Pancreas (tissue), 10 donors: ENCODE results near the gene SURF4. TPM values are rescaled to one million over a fixed set of nuclear protein-coding genes. Genes with fewer than 3 reads are reported as not detected.
"Not testable (repeated sequence)": the region's sequence is repeated elsewhere in the genome, so short reads cannot be mapped to it uniquely, and the experiment has no call there.

Source experiments
- ATAC-seq, 4 donors: fragments of 200-7000 bp; cut with Tn5 transposase; one replicate each; pipeline versions ENCODE4 v1.8.0 to v1.9.1; 2020; ENCODE audit warnings: mild to moderate bottlenecking in 4 of 4, moderate library complexity in 4 of 4
- DNase-seq, 6 donors: peaks; one replicate each; pipeline ENCODE4 v3.0.0-alpha.2; 2020
- FAIRE-seq: peaks from 2 replicates; lab custom pipeline; 2012; peaks lifted over from hg19 to GRCh38; lab: Jason Lieb, UNC
- H3K27ac ChIP-seq, 4 donors: fragments of 200-600 bp; sonication (generic); 1 replicate in 3 of 4; 2 replicates in 1 of 4; pipeline versions ENCODE4 v1.5.0 to v1.8.0; 2020
- H3K27me3 ChIP-seq, 4 donors: fragments of 200-600 bp; one replicate each; pipeline ENCODE4 v1.8.0; 2021
- H3K36me3 ChIP-seq, 3 donors: fragments of 200-600 bp; sonication (generic) in 1 of 3; one replicate each; pipeline versions ENCODE4 v1.5.0 to v1.8.0; 2020 to 2021
- H3K4me1 ChIP-seq, 3 donors: fragments of 200-600 bp; one replicate each; pipeline ENCODE4 v1.8.0; 2021
- H3K4me3 ChIP-seq, 4 donors: fragments of 200-600 bp; sonication (generic) in 2 of 4; one replicate each; pipeline versions ENCODE4 v1.5.0 to v1.8.0; 2020 to 2021
- H3K9me3 ChIP-seq, 4 donors: fragments of 200-600 bp; one replicate each; pipeline ENCODE4 v1.8.0; 2021
- WGBS, 2 donors: extraction: QIAGEN DNeasy Blood & Tissue Kit; methylation state at CpG; one replicate each; pipeline ENCODE4 v1.1.7; 2013; 5-methylcytosine and 5-hydroxymethylcytosine counted together
- intact Hi-C, 3 donors: fragments of 100-400 bp; cut with DNase I; formaldehyde crosslinking; loops; one replicate each; pipeline versions ENCODE4 v1.11.1 to v1.14.2; 2022
- polyA plus RNA-seq, 2 donors: library from polyadenylated mRNA; stranded (reverse); fragments of 200-250 nt; gene quantifications; one replicate each; pipeline ENCODE4 v1.2.3, GENCODE V29; 2013
- total RNA-seq, 6 donors: library from RNA; stranded (reverse); fragmentation: NEBNext Ultra II Directional in 4 of 6; extraction: Animal tissue kit (Norgen Biotek cat#: 25700) in 4 of 6; gene quantifications; one replicate each; pipeline versions ENCODE4 v1.2.1 to v1.2.4, GENCODE V29; 2021 to 2023
- TF ChIP-seq, protein P1 (sequence below), 4 donors: fragments of 200-600 bp; sonication (generic) in 3 of 4; IDR thresholded peaks; one replicate each; pipeline versions ENCODE4 v1.5.0 to v1.8.0; 2021; ENCODE audit warnings: antibody characterized with exemption in 4 of 4
- donor health status: healthy with polysubstance abuse.
- donor health status: DM: no; HTN: no; CAD: no; lungs with moderate emphysema.
- donor health status: DM: no; HTN: no; CAD: no.
- donor health status: control.
- donor health status: control.
- donor health status: Bipolar disorder and iron deficiency.
- donor health status: DM: yes; HTN: yes; CAD: no.
- donor health status: DM: no; HTN: no; CAD: no.
- donor health status: DM: no; HTN: no; CAD: no.
- donor health status: DM: yes; HTN: yes; CAD: no.

The SURF4 gene
- total and polyA plus RNA-seq, 8 donors, result 63.1 to 132 (median 116) TPM

DNA sequence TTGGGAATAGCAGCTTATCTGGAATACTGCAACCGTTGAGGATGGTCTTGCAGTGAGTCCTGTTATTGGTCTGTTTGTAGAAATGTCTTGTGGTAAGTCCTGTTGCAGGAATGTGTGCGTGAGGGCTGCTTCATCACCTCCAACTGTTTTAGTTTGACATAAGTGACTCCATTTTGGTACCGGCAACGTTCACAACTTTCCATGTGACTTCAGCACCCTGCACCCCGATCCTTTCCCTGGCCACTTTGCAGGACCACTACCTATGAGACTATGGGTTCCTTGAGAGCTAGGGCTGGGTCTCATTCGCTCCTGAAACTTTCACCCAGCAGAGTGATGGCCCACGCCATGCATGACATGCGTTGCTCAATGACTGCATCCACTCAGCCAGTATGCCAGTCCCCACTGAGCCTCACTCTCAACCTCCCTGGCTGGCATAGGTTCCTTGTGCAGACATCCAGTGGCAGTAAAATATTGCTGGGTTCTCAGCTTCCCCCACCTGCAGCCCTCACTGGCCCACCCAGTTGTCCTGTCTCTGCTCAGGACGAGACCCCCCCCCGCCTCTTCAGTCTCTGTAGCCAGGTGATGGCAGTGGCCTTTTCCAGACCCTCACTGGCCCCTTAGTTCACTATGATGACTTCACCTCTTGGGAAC is 47.9 kb downstream of the SURF4 start:
- Histone ChIP-seq H3K27me3 (no peaks in the 10 kb centered on the region), H3K36me3 (peaks cover 0 to 22% (median 12%) of the 10 kb centered on the region in 3 donors), H3K4me3 (no peak overlapping the region), H3K9me3 (no peaks in the 10 kb centered on the region), H3K27ac (no peak overlapping the region), H3K4me1 (no peaks in the 10 kb centered on the region)
- DNase-seq (peak in 2 of 6 donors; percentile 12 to 21), FAIRE-seq (no peak), ATAC-seq (no peak)
- WGBS, 2 donors, result 88 to 90% methylated on average over 10 of the region's 10 CpGs
- intact Hi-C loops, result no loop called here
- TF ChIP-seq, protein P1, sequence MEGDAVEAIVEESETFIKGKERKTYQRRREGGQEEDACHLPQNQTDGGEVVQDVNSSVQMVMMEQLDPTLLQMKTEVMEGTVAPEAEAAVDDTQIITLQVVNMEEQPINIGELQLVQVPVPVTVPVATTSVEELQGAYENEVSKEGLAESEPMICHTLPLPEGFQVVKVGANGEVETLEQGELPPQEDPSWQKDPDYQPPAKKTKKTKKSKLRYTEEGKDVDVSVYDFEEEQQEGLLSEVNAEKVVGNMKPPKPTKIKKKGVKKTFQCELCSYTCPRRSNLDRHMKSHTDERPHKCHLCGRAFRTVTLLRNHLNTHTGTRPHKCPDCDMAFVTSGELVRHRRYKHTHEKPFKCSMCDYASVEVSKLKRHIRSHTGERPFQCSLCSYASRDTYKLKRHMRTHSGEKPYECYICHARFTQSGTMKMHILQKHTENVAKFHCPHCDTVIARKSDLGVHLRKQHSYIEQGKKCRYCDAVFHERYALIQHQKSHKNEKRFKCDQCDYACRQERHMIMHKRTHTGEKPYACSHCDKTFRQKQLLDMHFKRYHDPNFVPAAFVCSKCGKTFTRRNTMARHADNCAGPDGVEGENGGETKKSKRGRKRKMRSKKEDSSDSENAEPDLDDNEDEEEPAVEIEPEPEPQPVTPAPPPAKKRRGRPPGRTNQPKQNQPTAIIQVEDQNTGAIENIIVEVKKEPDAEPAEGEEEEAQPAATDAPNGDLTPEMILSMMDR (IDR thresholded peaks at IDR 0.05), result no peak

DNA sequence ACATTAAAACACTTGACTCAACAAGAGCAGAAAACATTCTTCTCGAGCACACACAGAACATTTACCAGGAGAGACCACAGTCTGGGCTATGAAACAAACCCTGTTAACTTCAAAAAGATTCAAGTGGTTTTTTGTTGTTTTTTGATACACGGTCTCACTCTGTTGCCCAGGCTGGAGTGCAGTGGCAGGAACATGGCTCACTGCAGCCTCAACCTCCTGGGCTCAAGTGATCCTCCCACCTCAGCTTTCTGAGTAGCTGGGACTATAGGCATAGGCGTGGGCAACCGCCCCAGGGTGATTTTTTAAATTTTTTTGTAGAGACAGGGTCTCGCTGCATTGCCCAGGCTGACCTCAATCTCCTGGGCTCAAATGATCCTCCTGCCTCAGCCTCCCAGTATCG is 48.8 kb downstream of the SURF4 start:
- H3K4me3 ChIP-seq, ATAC-seq, H3K27me3 ChIP-seq, intact Hi-C loops, H3K4me1 ChIP-seq, H3K27ac ChIP-seq, DNase-seq, FAIRE-seq, H3K9me3 ChIP-seq: not testable (repeated sequence)
- peaks cover 0 to 13% (median 9%) of the 10 kb centered on the region in 3 donors for H3K36me3 ChIP-seq
- 87 to 89% methylated on average over 6 of the region's 6 CpGs for WGBS, 2 donors

DNA sequence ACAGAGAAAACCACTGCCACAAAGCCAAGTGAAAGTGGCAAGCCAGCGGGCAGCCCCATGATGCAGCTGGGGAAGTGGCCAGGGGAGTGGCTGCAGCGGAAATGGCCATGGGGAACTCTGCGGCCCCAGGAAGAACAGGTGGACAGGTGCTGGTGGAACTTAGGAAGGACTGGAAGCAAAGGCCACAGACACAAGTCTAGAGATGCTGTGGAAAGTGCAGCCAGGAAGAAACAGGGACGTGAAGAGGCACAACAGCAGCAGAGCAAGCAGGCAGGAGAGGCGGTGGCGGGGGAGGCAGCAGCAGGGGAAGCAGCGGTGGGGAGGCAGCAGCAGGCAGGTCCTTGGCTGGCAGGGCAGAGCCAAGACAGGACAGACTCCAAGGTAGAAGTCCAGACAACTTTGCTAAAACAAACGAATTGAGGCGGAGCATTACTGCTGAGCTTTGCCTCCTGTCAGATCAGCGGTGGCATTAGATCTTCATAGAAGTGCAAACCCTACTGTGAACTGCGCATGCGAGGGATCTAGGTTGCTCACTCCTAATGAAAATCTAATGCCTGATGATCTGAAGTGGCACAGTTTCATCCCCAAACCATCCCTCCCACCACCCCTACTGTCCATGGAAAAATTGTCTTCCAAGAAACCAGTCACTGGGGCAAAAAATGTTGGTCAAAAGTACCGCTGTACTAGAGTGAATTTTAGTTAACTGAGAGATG is 51.7 kb downstream of the SURF4 start:
- intact Hi-C loops, result no loop called here

DNA sequence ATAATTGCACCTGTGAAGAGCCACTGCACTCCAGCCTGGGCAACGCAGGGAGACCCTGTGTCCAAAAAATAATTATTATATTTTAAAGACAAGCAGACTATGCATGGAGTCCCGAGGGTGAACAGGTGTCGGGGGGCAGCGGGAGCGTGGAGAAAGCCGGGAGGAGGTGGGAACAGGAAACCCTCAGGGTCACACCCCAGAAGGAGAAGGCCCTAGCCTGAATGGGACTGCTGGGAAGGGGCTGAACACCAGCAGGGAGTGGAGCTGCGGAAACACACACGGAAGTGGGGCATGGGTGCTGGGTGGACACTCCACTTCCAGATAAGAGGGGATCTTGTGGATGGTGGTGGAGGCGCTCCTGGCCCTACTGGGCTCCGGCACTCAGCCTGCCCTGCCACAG is 52.6 kb downstream of the SURF4 start:
- Histone ChIP-seq H3K36me3 (no peaks in the 10 kb centered on the region), H3K9me3 (no peaks in the 10 kb centered on the region), H3K4me1 (no peaks in the 10 kb centered on the region), H3K27me3 (no peaks in the 10 kb centered on the region), H3K4me3 (no peak overlapping the region), H3K27ac (no peak overlapping the region)
- intact Hi-C loops, result no loop called here
- ATAC-seq (no peak), DNase-seq (no peak), FAIRE-seq (no peak)
- 76 to 80% methylated on average over 10 of the region's 10 CpGs for WGBS, 2 donors
- TF ChIP-seq, protein P1 (IDR thresholded peaks at IDR 0.05), result no peak

More for the DNA sequence above, 51.7 kb downstream of the SURF4 start:
- WGBS, 2 donors, result 79 to 82% methylated on average over 13 of the region's 13 CpGs
- ATAC-seq (no peak), FAIRE-seq (no peak), DNase-seq (no peak)
- Histone ChIP-seq H3K9me3 (no peaks in the 10 kb centered on the region), H3K4me3 (no peak overlapping the region), H3K36me3 (no peaks in the 10 kb centered on the region), H3K4me1 (no peaks in the 10 kb centered on the region), H3K27ac (no peak overlapping the region), H3K27me3 (no peaks in the 10 kb centered on the region)
- TF ChIP-seq, protein P1 (IDR thresholded peaks at IDR 0.05), result no peak

DNA sequence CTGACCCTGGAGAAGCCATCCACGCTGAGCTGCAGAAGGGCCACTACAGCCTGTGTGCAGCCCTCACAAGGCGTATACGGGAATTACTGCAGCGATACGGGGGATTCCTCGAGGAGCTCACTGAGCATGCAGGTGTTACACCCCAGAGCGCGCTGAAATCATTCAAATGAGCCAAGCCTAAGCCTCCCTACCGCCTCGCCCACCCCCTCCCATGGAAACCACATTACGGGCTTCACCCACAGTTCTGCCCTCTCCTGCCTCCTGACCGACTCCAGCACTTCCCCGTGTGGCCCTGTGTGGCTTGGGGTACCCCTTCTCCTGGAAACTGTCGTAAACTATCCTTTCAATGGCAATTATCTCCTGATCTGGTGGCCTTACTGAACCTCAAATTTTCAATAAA is 53.2 kb downstream of the SURF4 start:
- TF ChIP-seq, protein P1 (IDR thresholded peaks at IDR 0.05), result no peak
- ATAC-seq, result no peak
- Histone ChIP-seq H3K36me3 (no peaks in the 10 kb centered on the region), H3K27ac (no peak overlapping the region), H3K4me3 (no peak overlapping the region), H3K9me3 (no peaks in the 10 kb centered on the region), H3K4me1 (no peaks in the 10 kb centered on the region), H3K27me3 (no peaks in the 10 kb centered on the region)
- no peak for DNase-seq
- 70 to 82% methylated on average over 14 of the region's 14 CpGs for WGBS, 2 donors
- FAIRE-seq, result no peak
- intact Hi-C loops, result no loop called here
